Loucy (cell line): Measurements from ENCODE around the gene FETUB.

Experiments used
- CTCF ChIP-seq: fragments of 200-600 bp; sonication (generic); conservative IDR thresholded peaks from 2 replicates; pipeline ENCODE4 v1.5.1; 2014; ENCODE audit warnings: mild to moderate bottlenecking, antibody characterized with exemption, low read length
- EZH2phosphoT487 ChIP-seq: fragments of 200-600 bp; IDR thresholded peaks from 2 replicates; pipeline ENCODE4 v1.6.1; 2018; ENCODE audit warnings: antibody characterized with exemption, mild to moderate bottlenecking, moderate library complexity, borderline replicate concordance

DNA sequence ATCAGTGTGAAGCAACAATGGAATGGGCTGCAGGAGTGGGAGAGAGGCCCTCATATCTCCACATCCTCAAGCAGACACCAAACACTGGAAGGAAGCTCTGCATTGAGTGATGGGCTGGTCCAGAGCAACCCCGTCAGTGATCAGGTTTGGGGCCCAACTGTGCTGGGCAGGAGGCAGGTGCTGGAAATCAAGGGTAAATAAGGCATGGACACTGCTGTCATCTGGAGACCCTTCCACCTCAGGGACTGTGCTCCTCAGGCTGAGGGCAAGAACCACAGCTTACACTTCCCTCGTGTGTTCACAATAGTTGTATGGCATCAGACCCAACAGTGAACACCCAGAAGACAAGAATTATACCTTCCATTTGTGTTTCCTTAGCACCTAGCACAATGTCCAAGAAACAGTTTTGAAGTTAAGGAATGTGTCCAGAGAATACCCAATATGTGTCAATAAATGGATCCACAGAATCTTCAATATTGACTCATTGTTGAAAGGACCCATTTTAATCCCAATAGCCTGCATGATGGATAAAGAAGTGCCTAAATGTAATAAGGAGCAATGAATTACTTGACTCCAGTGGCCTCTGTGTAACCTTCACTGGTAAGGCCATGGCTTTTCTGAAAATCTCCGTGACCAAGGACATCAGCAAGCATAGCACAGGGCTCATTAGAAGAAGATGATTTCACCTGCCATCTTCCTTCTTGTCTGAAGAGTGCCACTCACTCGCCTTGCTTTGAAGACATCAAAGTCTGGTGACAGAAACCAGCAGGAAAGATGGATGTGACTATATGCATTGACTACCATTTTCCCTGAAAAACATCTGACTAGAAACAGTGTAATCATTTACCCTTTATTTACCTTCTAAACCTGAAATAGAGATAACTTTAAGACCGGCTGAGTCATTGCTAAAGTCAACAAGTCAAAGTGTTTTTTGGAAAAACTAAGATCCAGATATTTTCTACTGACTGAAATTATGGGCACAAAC, 34.3 kb upstream of the FETUB start:
- TF ChIP-seq CTCF (no peak), EZH2phosphoT487 (no peak)
